ENCODE measurements around the gene TBK1. TPM values are rescaled to one million over a fixed set of nuclear protein-coding genes. Genes with fewer than 3 reads are reported as not detected.
A peak's percentile ranks its signal among the peaks of the same experiment; 100 is the strongest.

The TBK1 gene
- total RNA-seq, 6 donors from 2014 or later: 12.9 to 49.0 (median 16.7) TPM

- Histone ChIP-seq H3K27ac (no peak overlapping the region), H3K9me3 (no peaks in the 10 kb centered on the region), H3K4me1 (peaks cover 0 to 4% (median 0%) of the 10 kb centered on the region in 4 donors), H3K4me3 (no peak overlapping the region), H3K36me3 (no peaks in the 10 kb centered on the region), H3K27me3 (no peaks in the 10 kb centered on the region)
- DNase-seq: no peak
- ATAC-seq (ENCODE audit: low FRiP score in 2 of 2): peak in 1 of 2 donors; percentile 32
- WGBS, 2 donors: 83 to 93% methylated on average over 3 of the region's 3 CpGs
- no peak for TF ChIP-seq POLR2AphosphoS5 (IDR thresholded peaks at IDR 0.05)
These were observed 98.8 kb downstream of the TBK1 start for GRCh38 chr12:64550755-64551154.

- ATAC-seq (ENCODE audit: low FRiP score in 2 of 2) (peak in 1 of 2 donors; percentile 48), DNase-seq (no peak)
- Histone ChIP-seq H3K4me1 (peaks cover 0 to 4% (median 0%) of the 10 kb centered on the region in 4 donors), H3K9me3 (no peaks in the 10 kb centered on the region), H3K4me3 (no peak overlapping the region), H3K27me3 (no peaks in the 10 kb centered on the region), H3K36me3 (no peaks in the 10 kb centered on the region), H3K27ac (no peak overlapping the region)
- TF ChIP-seq POLR2A (IDR thresholded peaks at IDR 0.05): no peak
- TF ChIP-seq EP300 (IDR thresholded peaks at IDR 0.05): no peak
- no peak for TF ChIP-seq POLR2AphosphoS5 (IDR thresholded peaks at IDR 0.05)
- TF ChIP-seq CTCF (IDR thresholded peaks at IDR 0.05): no peak
- WGBS, 2 donors: 69 to 83% methylated on average over 7 of the region's 7 CpGs
These were observed 99.8 kb downstream of the TBK1 start for GRCh38 chr12:64551676-64552075.

Other genes starting within 250 kb of the TBK1 start
- gene KICS2, start 229.8 kb upstream of the TBK1 start, total RNA-seq: 10 to 100 TPM in 4 of 6 donors, 1 to 10 TPM in 2; 6.0 to 16.6 (median 11.6) TPM
- not detected for gene C12orf56, start 61.4 kb upstream of the TBK1 start, total RNA-seq
- 10 to 100 TPM; 22.0 to 72.8 (median 32.8) TPM for gene XPOT, start 47.7 kb upstream of the TBK1 start, total RNA-seq
- gene RASSF3, start 158.4 kb downstream of the TBK1 start, total RNA-seq: 100 to 1,000 TPM in 1 of 6 donors, 10 to 100 TPM in 5; 25.0 to 104 (median 46.0) TPM

Data from upper lobe of left lung (tissue), 6 donors.